HepG2 (cell line): ENCODE data around the gene ZNF540. TPM values are rescaled to one million over a fixed set of nuclear protein-coding genes. Genes with fewer than 3 reads are reported as not detected.
A peak's percentile ranks its signal among the peaks of the same experiment; 100 is the strongest.

Experiments
- BCLAF1 ChIP-seq: fragments of 450-650 bp; IDR thresholded peaks from 2 replicates; pipeline ENCODE4 v1.6.1; 2017; ENCODE audit warnings: mild to moderate bottlenecking
- CHD4 ChIP-seq: fragments of 200-600 bp; sonication (generic); IDR thresholded peaks from 2 replicates; pipeline ENCODE4 v1.7.0; 2017; ENCODE audit warnings: mild to moderate bottlenecking, low read length, borderline replicate concordance
- CREM ChIP-seq, 2 experiments: sonication (generic) in 1 of 2; formaldehyde crosslinking in 1 of 2; IDR thresholded peaks; 2 replicates each; pipeline versions ENCODE4 v1.4.0 to v1.6.1; 2016 to 2020; ENCODE audit warnings: antibody characterized with exemption in 1 of 2, mild to moderate bottlenecking in 1 of 2, missing genetic modification reagents in 1 of 2
- HIVEP1 ChIP-seq: sonication (generic); formaldehyde crosslinking; IDR thresholded peaks from 2 replicates; pipeline ENCODE4 v1.4.0; 2020; ENCODE audit warnings: mild to moderate bottlenecking, missing genetic modification reagents
- KLF9 ChIP-seq: IDR thresholded peaks from 2 replicates; pipeline ENCODE4 v1.6.1; 2016; ENCODE audit warnings: low read depth
- MAX ChIP-seq: IDR thresholded peaks from 2 replicates; pipeline ENCODE4 v1.6.1; 2012; ENCODE audit warnings: inconsistent platforms
- MNT ChIP-seq: fragments of 450-650 bp; IDR thresholded peaks from 2 replicates; pipeline ENCODE4 v1.6.1; 2016
- MXD3 ChIP-seq: IDR thresholded peaks from 2 replicates; pipeline ENCODE4 v1.6.1; 2016; ENCODE audit warnings: mild to moderate bottlenecking, missing biosample characterization, missing genetic modification reagents
- NBN ChIP-seq: fragments of 450-650 bp; conservative IDR thresholded peaks from 2 replicates; pipeline ENCODE4 v1.6.1; 2017
- POGK ChIP-seq: sonication (generic); formaldehyde crosslinking; conservative IDR thresholded peaks from 2 replicates; pipeline ENCODE4 v1.8.0; 2022; ENCODE audit warnings: mild to moderate bottlenecking, moderate library complexity, missing genetic modification reagents
- RARG ChIP-seq: sonication (generic); formaldehyde crosslinking; IDR thresholded peaks from 2 replicates; pipeline ENCODE4 v1.4.0; 2020; ENCODE audit warnings: low read depth, mild to moderate bottlenecking, missing genetic modification reagents
- SMAD1 ChIP-seq: sonication (generic); formaldehyde crosslinking; IDR thresholded peaks from 2 replicates; pipeline ENCODE4 v1.4.0; 2020; ENCODE audit warnings: missing genetic modification reagents, low read depth, mild to moderate bottlenecking, borderline replicate concordance
- SRSF9 ChIP-seq: fragments of 200-400 bp; formaldehyde crosslinking; IDR thresholded peaks from 2 replicates; pipeline ENCODE4 v1.6.1; 2018; ENCODE audit warnings: borderline replicate concordance, mild to moderate bottlenecking, low read depth, low read length; ENCODE audit not compliant: insufficient read depth, poor library complexity, severe bottlenecking
- TCF7L2 ChIP-seq: IDR thresholded peaks from 2 replicates; pipeline ENCODE4 v1.6.1; 2011; ENCODE audit warnings: mild to moderate bottlenecking, low read depth, low read length, moderate library complexity
- THYN1 ChIP-seq: sonication (generic); formaldehyde crosslinking; IDR thresholded peaks from 2 replicates; pipeline ENCODE4 v1.8.1; 2023; ENCODE audit warnings: low read depth, mild to moderate bottlenecking, moderate library complexity, missing genetic modification reagents, borderline replicate concordance
- ZFP36 ChIP-seq: fragments of 150-350 bp; IDR thresholded peaks from 2 replicates; pipeline ENCODE4 v1.6.1; 2018; ENCODE audit warnings: borderline replicate concordance, low read length, low read depth; ENCODE audit not compliant: partially characterized antibody
- ZFYVE20 ChIP-seq: sonication (generic); formaldehyde crosslinking; IDR thresholded peaks from 2 replicates; pipeline ENCODE4 v1.8.0; 2023; ENCODE audit warnings: low read depth, mild to moderate bottlenecking, moderate library complexity, missing genetic modification reagents, borderline replicate concordance
- ZMYM3 ChIP-seq: sonication (generic); formaldehyde crosslinking; IDR thresholded peaks from 2 replicates; pipeline ENCODE4 v1.5.1; 2020; ENCODE audit warnings: mild to moderate bottlenecking, missing genetic modification reagents
- ZNF121 ChIP-seq: sonication (generic); formaldehyde crosslinking; IDR thresholded peaks from 2 replicates; pipeline ENCODE4 v1.5.0; 2020; ENCODE audit warnings: mild to moderate bottlenecking, missing genetic modification reagents
- ZNF3 ChIP-seq: IDR thresholded peaks from 2 replicates; pipeline ENCODE4 v1.7.0; 2017; ENCODE audit warnings: inconsistent platforms
- ZNF569 ChIP-seq: sonication (generic); formaldehyde crosslinking; IDR thresholded peaks from 2 replicates; pipeline ENCODE4 v1.5.0; 2020; ENCODE audit warnings: mild to moderate bottlenecking, missing genetic modification reagents, moderate library complexity, borderline replicate concordance
- ZNF605 ChIP-seq: sonication (generic); formaldehyde crosslinking; IDR thresholded peaks from 2 replicates; pipeline ENCODE4 v1.8.0; 2022; ENCODE audit warnings: mild to moderate bottlenecking, missing genetic modification reagents
- ZNF737 ChIP-seq: sonication (generic); formaldehyde crosslinking; IDR thresholded peaks from 2 replicates; pipeline ENCODE4 v1.5.0; 2020; ENCODE audit warnings: missing genetic modification reagents, mild to moderate bottlenecking, borderline replicate concordance
- ZNF839 ChIP-seq: sonication (generic); formaldehyde crosslinking; IDR thresholded peaks from 2 replicates; pipeline ENCODE4 v1.4.0; 2020; ENCODE audit warnings: missing genetic modification reagents, mild to moderate bottlenecking, borderline replicate concordance
- ZNF891 ChIP-seq: sonication (generic); formaldehyde crosslinking; IDR thresholded peaks from 2 replicates; pipeline ENCODE4 v1.5.0; 2020; ENCODE audit warnings: mild to moderate bottlenecking, missing genetic modification reagents
- polyA plus RNA-seq, 8 experiments: library from polyadenylated mRNA; depleted of rRNA in 3 of 8; stranded (reverse) in 7 of 8; unstranded in 1 of 8; fragments of >200 nt; fragmentation: Illumina TruSeq in 4 of 8; extraction: Trizol in 4 of 8; gene quantifications; 2 replicates each; pipeline versions ENCODE4 v1.2.1 to v1.2.3, GENCODE V29; 2011 to 2016; ENCODE audit warnings: low read depth in 4 of 8, missing spikeins in 1 of 8, mixed read lengths in 1 of 8; ENCODE audit not compliant: insufficient read depth in 1 of 8
- total RNA-seq, 5 experiments: library from RNA; depleted of rRNA; stranded (reverse); fragments of >200 nt; fragmentation: Illumina TruSeq; extraction: Trizol; gene quantifications; 2 replicates each; pipeline ENCODE4 v1.2.3, GENCODE V29; 2016; ENCODE audit warnings: low read depth in 1 of 5

ZNF540 gene
- total and polyA plus RNA-seq, 2 of the 13 experiments (the other 11 are each of a cell fraction or from before 2014, with no cell fraction given): 0.21 to 0.40 TPM

- TF ChIP-seq MAX (no peak), RARG (CRISPR knock-in tag) (no peak), SMAD1 (CRISPR knock-in tag) (no peak), ZNF569 (no peak), CREM (IDR thresholded peaks at IDR 0.05) (no peak; the same call in 1 of the 2 replicates), CREM (CRISPR knock-in tag; IDR thresholded peaks at IDR 0.05) (no peak), ZNF605 (CRISPR knock-in tag) (peak; percentile 54; the same call in 1 of the 2 replicates), ZMYM3 (CRISPR knock-in tag) (no peak), ZNF3 (CRISPR knock-in tag) (no peak), TCF7L2 (no peak), ZFYVE20 (CRISPR knock-in tag) (no peak), ZFP36 (no peak), NBN (no peak), KLF9 (CRISPR knock-in tag) (no peak), MXD3 (CRISPR knock-in tag) (0 out of 2 replicates have a peak, but pooled peaks have one; percentile 5), ZNF737 (CRISPR knock-in tag) (no peak), CHD4 (no peak), ZNF839 (CRISPR knock-in tag) (no peak), POGK (CRISPR knock-in tag) (no peak), THYN1 (no peak), ZNF891 (no peak; the same call in 1 of the 2 replicates), HIVEP1 (CRISPR knock-in tag) (peak; percentile 14; the same call in 1 of the 2 replicates), MNT (no peak), BCLAF1 (no peak), ZNF121 (CRISPR knock-in tag) (no peak; the same call in 1 of the 2 replicates), SRSF9 (no peak)
These were observed 60.6 kb downstream of the ZNF540 start, which contains the start of gene ZFP30 (continued) for GRCh38 chr19:37655301-37655688.
